PC-9 (cell line): ENCODE measurements around the gene SLC27A2.

Experiments used
- CTCF ChIP-seq: fragments of 200-600 bp; sonication (generic); conservative IDR thresholded peaks from 2 replicates; pipeline ENCODE4 v1.6.1; 2017; ENCODE audit warnings: mixed run types, antibody characterized with exemption, mild to moderate bottlenecking, moderate library complexity
- EZH2 ChIP-seq: fragments of 200-600 bp; sonication (generic); IDR thresholded peaks from 2 replicates; pipeline ENCODE4 v1.8.0; 2017; ENCODE audit warnings: antibody characterized with exemption, low read depth

- TF ChIP-seq CTCF (no peak), EZH2 (no peak)
Observed at GRCh38 chr15:50257924-50258323, 75.9 kb downstream of the SLC27A2 start.
